Ovary (tissue), 3 donors: Measurements from ENCODE around the gene COL18A1.

Source experiments
- CTCF ChIP-seq, 3 donors: fragments of 450-650 bp in 2 of 3; fragments of 200-600 bp in 1 of 3; IDR thresholded peaks; one replicate each; pipeline versions ENCODE4 v1.5.1 to v1.8.0; 2016 to 2022; ENCODE audit warnings: antibody characterized with exemption in 3 of 3, mild to moderate bottlenecking in 1 of 3
- POLR2A ChIP-seq: fragments of 450-650 bp; IDR thresholded peaks from one replicate; pipeline ENCODE4 v1.6.1; 2017; ENCODE audit warnings: antibody characterized with exemption, mild to moderate bottlenecking, moderate library complexity
- donor health status: DM: no; HTN: no; CAD: no.

GRCh38 chr21:45405271-45405818, 380 bp downstream of the COL18A1 start:
- TF ChIP-seq CTCF (IDR thresholded peaks at IDR 0.05) (peak in 1 of 3 donors; percentile 24), POLR2A (peak; percentile 43)
